AG09319 (cell line): Measurements from ENCODE around the gene NEDD4L.

Experiments used
- DNase-seq: peaks from one replicate; pipeline ENCODE4 v3.0.0-alpha.2; 2010; ENCODE audit warnings: low read depth; ENCODE audit errors: extremely low read depth
- CTCF ChIP-seq: IDR thresholded peaks from 2 replicates; pipeline ENCODE4 v1.5.1; 2011; ENCODE audit warnings: low read depth, mild to moderate bottlenecking, inconsistent platforms, low read length, moderate library complexity

NEDD4L gene

GRCh38 chr18:58390399-58390798 lies 346.4 kb downstream of the NEDD4L start:
- no peak for DNase-seq
- TF ChIP-seq CTCF: no peak

GRCh38 chr18:58391231-58391825 lies 347.3 kb downstream of the NEDD4L start:
- no peak for DNase-seq
- no peak for TF ChIP-seq CTCF

- no peak for DNase-seq
- TF ChIP-seq CTCF: no peak; the same call in 1 of the 2 replicates
These were observed 347.9 kb downstream of the NEDD4L start for GRCh38 chr18:58391932-58392323.

GRCh38 chr18:58392324-58393000 lies 348.4 kb downstream of the NEDD4L start:
- no peak for DNase-seq
- no peak for TF ChIP-seq CTCF

GRCh38 chr18:58393295-58393694 lies 349.3 kb downstream of the NEDD4L start:
- no peak for TF ChIP-seq CTCF

GRCh38 chr18:58394046-58394445 lies 350.0 kb downstream of the NEDD4L start:
- DNase-seq: no peak

More at GRCh38 chr18:58393295-58393694, 349.3 kb downstream of the NEDD4L start:
- DNase-seq: no peak

More at GRCh38 chr18:58394046-58394445, 350.0 kb downstream of the NEDD4L start:
- TF ChIP-seq CTCF: no peak
